HG03060 (cell line): ENCODE data around the gene ANGPTL8.

ENCODE experiments used
- ATAC-seq: cut with Tn5 transposase; IDR thresholded peaks from one replicate; pipeline ENCODE4 v1.9.1; 2021; ENCODE audit warnings: low read depth, moderate number of reproducible peaks; ENCODE audit not compliant: unreplicated experiment

ANGPTL8 gene, protein sequence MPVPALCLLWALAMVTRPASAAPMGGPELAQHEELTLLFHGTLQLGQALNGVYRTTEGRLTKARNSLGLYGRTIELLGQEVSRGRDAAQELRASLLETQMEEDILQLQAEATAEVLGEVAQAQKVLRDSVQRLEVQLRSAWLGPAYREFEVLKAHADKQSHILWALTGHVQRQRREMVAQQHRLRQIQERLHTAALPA

DNA sequence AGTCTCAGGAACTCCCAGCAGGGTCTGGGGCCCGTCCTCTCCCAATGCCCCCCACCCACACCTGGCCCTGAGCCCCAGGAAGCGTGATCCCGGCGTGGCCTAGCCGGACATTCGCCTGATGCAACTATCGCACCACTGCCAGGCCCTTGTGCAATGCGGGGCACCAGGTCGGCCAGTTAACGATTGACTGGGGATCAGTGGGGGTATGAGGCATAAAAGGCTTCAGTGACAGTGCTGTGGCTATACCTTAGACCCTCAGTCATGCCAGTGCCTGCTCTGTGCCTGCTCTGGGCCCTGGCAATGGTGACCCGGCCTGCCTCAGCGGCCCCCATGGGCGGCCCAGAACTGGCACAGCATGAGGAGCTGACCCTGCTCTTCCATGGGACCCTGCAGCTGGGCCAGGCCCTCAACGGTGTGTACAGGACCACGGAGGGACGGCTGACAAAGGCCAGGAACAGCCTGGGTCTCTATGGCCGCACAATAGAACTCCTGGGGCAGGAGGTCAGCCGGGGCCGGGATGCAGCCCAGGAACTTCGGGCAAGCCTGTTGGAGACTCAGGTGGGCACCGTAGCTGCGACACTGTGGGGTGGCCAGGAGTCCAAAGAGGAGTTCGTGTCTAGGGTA lies at the start of gene ANGPTL8:
Gene ANGPTL8 (plus strand): TSS at position 243 of the 624 bp plus-strand sequence. CDS start 19 bp downstream, at position 262.
- ATAC-seq = no peak

DNA sequence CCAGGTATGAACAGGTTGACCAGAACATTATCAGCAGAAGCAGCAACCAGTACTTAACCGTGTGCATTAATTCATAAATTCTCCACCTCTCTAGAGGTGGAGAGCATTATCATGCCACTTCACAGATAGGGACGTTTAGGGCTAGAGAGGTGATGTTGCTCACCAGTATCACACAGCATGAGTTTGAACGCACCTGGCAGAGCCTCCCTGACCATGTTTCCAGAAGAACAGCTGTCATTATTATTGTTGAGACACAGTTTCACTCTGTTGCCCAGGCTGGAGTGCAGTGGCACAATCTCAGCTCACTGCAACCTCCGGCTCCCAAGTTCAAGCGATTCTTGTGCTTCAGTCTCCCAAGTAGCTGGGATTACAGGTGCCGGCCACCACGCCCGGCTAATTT lies 48.9 kb upstream of the ANGPTL8 start:
- no peak for ATAC-seq

DNA sequence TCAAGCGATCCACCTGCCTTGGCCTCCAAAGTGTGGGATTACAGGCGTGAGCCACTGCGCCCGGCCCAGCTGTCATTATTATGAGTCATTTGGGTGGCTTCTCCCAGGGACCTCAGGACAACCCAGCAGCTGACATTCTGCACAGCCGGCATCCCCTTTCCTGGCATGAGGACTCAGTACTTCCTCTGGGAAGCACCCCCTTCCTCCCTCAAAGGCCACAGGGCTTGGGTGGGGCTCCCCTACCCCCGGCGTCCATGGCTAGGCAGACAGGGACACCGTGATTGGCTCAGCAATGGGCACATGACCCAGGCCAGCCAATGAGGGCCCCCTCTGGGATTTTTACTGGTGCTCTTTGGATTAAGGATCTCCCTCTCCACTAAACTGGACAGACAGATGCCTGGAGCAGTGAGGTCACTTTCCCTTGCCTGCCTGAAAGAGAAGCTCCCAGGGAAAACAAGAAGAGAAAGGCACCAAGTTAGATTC lies 48.1 kb upstream of the ANGPTL8 start:
- no peak for ATAC-seq

DNA sequence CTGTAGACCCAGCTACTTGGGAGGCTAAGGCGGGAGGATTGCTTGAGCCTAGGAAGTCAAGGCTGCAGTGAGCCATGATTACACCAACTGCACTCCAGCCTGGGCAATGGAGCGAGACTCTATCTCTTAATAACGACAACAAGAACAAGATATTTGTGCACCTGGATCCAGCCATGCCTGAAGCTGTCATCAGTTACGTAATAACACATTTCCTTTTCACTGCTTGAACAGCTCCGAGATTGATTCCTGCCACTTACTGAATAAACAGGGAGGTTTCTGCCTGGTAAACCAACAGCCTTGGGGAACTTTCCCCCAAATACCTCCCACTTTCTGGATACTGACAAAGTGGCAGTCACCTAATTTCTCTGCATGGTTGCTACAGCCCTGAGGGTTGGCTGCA lies 47.5 kb upstream of the ANGPTL8 start:
- no peak for ATAC-seq

DNA sequence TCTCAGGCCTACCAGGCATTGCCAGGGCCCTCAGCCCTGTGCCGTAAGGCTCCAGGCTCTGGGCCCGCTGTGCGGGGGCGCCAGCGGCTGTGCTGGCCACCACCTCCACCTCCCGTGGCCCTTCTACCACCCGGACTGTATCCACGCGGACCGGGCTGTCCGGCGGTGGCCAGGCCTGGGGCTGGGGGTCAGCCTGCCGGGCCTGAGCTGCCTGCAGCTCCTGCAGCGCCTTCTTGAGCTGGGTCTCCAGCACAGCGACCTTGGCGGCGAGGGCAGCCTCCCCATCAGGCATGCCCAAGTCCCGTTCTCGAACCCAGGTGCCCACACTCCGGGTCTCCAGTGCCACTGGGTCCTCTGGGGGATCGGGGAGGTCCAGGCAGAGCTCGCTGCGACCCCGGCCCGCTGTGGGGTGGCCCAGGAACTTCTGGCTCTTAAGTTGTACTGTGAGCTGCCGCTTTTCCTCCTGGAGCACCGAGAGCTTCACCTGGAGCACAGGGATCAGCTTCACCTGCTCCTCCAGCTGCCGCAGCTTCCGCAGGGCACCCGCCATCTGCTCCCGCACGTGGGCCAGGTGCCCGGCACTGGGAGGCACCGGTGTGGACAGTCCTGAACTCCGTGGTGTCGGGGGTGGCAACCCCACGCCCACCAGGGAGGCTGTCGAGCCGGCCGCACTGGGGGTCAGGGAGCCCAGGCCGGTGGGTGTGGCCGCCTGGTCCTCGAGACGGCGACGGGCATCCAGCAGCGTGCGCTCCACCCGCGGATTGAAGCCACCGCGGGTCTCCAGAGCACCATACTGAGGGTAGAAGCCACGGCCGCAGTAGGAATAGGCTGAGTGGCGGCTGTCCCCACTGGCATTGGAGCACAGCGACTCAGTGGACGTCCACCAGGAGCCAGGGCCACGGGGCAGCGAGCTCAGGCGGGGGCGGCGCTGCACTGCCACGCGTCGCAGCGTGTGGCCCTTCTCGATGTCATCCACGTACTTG lies 46.2 kb upstream of the ANGPTL8 start:
- no peak for ATAC-seq

DNA sequence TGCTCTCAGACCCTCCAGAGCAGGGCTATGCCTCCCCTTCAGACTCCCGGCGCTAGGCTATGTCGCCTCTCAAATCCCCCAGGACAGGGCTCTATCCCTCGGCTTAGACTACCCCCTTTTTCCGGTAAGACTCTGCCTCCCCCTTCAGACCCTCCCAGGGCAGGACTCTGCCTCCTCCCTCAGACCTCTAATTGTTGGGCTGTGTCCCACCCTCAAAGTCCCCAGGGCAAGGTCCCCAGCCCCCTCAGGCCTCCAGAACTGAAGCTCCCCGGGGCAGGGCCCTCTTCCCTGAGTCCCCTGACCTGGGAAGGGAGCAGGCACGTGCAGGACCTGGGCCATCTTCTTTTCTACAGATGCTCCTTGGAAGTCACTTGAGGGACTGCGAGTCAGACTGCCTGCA lies 45.2 kb upstream of the ANGPTL8 start:
- ATAC-seq = no peak

DNA sequence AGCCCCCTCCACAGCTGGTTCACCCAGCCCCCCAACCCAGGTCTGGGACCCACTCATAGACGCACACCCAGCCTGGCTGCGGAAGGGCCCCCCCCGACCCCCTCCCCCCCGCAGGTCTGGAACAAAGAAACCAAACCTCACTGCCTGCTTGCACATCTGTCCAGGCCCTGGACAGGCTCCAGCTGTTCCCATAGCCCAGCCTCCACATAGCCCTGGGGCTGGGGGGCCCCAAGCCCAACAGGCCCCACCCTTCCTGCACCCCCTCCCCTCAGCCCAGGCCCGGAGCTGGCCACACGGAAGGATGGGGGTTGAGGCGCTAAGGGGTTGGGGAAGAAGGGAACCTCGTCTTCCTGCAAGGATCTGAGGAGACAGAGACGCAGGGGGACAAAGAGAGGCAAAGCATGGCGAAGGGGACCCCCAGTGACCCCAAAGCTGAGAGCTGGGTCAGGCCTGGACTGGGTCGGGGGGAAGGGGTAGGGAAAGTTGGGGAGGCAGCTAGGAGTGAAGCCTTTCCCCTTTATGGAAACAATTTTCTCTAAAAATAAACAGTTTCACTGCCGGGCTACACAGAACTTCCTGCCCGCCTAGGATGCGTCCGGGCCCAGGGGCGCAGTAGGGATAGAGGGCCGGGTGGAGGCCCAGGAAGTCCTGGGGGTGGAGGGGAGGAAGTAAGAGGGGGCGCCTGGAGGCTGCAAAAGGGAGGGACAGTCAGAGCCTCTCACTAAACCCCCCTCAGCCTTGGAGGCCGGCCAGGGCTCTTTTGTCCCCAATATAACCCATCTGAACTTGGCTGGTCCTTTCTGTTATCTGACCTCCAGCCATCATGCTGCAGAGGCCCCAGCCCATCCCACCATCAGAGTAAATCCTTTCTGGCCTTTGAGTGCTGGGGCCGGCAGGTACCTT lies 44.5 kb upstream of the ANGPTL8 start:
- ATAC-seq = no peak

DNA sequence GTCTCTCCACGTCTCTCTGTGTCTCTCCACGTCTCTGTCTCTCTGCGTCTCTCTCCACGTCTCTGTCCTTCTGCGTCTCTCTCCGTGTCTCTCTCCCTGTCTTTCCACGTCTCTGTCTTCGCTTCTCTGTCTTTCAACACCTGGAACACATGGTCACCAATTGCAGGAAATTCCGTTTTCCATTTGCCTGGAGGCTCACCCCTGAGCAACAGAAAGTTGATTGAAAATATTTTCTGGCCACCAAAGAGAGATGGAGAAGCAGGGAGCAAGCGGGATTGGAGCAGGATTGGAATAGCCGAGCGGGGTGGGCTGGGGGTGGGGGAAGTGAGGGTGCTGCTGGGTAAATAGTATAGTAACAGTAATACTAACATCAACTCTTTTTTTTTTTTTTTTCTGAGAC lies 43.7 kb upstream of the ANGPTL8 start:
- no peak for ATAC-seq

DNA sequence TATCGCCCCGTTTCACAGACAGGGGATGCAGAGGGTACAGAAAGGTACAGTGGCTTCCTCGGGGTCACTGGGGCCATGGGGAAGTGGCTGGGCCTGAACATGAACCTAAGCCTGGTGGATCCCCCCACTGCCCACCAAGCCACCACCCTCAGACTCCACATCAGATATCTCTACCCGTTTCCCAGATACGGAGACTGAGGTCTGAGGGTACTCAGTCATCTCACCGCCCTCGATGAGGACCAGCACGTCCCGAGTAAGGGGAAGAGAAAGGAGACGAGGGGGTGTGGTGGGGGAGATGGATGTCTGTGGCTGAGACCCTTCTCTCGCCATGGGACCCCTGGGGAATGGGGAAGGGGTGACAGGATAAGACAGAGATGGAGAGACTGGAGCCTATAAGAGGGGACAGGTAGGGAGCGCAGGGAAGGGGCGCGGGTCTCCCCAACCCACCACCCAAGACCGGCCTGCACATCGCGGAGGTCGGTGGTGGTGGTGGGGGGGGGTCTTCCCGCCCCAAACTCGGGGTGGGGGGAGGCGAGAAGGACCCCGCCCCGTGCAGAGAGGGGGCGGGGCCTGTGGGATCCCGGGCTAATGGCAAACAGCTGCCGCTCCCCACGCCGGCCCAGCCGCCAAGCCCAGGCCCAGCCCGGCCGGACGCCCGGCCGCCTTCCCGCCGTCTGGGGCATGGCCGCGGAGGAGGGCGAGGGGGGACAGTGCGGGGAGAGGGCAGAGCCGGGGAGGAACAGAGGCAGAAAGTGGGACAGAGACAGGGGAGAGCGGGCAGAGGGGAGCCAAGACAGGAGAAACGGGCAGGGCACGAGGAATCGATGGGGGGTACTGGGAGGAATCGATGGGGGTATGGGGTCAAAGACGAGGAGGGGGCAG lies 42.8 kb upstream of the ANGPTL8 start:
- no peak for ATAC-seq

DNA sequence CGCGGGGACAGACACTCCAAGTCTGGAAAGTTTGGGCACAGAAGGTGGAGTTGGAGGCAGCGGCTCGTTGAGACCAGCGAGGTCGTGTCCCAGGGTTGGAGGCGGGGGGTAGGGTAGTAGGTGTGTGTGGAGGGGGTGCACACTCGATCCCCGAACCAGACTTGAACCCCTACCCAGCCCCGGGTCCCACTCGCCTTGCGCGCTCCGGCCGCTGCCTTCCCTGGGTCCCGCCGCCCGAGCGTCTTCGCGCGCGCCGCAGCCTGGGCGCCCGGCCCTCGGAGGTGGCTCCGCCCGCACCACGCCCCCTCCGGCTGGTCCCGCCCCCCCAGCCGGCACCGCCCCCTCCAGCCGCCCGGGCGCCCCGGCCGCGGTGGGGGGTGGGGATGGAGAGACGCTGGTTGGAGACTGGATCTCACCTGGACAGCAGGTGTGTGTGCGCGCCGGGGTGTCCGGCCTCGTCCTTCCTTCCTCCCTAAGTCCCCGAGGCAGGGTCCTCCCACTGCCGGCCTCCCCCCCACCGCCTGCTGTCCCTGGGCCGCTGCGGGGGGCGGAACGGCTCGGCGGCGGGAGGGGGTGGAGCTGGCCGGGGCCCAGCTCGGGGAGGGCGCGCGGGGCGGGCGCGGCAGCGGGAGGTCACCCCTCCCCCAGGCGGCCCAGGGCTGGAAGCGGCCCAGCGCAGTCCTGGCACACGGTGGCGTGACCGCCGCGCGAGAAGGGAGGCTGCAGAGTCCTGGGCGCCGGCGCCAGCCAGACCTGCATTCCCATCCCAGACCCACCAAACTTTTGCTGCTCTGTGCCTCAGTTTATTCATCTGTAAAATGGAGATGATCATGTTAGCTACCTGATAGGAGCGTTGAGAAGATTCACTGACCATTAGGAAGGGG lies 41.9 kb upstream of the ANGPTL8 start, which contains the start of gene KANK2:
Gene KANK2 (minus strand): TSS at position 255 of the 884 bp plus-strand sequence. CDS start 3,034 bp downstream, outside the sequence.
- no peak for ATAC-seq

DNA sequence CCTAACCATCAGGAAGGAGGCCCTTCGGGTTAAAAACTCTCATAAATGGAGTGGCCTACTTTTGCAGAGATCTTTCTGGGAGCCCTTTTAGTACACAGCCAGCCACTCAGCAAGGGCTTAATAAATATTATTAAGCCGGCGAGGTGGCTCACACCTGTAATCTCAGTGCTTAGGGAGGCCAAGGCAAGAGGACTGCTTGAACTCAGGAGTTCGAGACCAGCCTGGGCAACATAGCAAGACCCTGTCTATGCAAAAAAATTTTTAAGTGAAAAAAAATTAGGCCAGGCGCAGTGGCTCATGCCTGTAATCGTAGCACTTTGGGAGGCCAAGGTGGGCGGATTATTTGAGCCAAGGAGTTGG lies 41.3 kb upstream of the ANGPTL8 start:
- no peak for ATAC-seq

DNA sequence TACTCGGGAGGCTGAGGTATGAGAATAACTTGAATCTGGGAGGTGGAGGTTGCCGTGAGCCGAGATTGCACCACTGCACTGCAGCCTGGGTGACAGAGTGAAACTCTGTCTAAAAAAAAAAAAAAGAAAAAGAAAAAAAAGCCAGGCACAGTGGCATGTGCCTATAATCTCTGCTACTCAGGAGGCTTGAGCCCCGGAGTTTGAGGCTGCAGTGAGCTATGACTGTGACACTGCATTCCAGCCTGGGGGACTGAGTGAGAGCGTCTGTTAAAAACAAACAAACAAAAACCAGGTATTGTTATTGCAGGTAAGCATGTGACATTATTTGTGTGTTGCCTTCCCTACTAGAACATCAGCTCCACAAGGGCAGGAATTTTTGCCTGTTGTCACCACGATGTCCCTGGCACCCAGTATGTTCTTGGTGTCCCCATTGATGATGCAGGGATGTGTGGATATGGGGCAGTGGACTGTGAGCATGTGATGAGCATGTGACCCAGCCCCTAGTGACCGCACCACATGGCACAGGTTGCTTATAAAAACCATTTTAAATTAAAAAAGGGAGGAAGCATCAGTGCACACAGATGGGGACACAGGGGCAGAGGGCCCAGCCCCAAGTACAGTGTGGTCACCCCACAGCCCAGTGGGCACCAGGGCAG lies 40.5 kb upstream of the ANGPTL8 start:
- ATAC-seq = no peak

DNA sequence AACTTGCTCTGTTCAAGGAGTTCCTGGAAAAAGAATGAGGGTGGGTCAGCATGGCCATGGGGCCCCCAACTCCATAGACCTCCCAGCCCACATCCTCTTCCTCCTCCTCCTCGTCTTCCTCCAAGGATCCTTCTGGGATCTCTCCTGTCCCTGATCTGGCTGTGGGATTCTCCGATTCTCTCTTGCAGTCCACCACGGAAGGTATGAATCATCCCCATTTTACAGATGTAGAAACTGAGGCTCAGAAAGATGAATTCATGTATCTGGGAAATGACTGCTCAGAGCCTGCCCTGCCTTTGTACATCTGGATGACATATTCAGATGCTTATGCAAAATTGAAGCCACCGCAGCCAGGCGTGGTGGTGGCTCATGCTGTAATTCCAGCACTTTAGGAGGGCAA lies 39.9 kb upstream of the ANGPTL8 start:
- ATAC-seq = no peak

DNA sequence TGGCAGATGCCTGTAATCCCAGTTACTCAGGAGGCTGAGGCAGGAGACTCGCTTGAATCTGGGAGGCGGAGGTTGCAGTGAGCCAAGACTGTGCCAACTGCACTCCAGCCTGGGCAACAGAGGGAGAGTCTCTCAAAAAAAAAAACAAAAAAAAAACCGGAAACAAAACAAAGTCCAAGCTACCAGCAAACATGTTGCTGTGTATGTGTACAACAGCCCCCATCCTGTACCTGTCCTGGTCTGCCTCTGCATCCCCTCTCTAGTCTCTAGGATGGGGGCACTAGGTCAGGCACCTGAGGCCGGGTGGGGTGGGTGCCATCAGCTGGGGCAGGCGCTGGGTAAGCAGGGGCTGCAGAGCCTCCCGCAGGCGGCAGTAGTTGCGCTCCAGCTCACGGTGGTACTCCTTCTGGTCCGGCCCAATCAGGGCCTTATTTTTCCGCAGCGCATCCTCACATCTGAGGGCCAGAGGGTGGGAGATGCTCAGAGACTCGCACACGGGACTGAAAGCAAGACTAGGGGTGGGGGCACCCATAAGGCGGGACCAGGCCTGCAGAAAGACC lies 39.3 kb upstream of the ANGPTL8 start:
- no peak for ATAC-seq

DNA sequence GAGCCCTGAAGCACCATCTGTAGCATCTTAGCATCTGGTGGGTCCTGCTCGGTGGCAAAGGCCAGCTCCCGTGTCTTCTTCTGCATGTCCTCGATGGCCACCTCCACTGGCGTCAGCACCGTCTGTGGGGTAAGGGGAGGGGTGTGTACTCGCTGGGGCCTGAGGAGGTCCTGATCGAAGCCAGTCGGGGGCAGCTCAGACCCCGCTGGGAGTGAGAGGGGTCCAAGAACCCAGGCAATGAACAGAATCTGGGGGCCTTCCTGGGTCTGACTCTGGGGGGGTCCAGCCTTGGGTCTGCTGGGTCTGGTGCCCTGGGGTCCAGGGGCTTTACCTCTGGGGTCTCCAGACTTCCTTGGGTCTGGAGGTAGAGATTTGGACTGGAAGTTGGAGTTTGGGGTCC lies 38.5 kb upstream of the ANGPTL8 start:
- ATAC-seq = no peak

DNA sequence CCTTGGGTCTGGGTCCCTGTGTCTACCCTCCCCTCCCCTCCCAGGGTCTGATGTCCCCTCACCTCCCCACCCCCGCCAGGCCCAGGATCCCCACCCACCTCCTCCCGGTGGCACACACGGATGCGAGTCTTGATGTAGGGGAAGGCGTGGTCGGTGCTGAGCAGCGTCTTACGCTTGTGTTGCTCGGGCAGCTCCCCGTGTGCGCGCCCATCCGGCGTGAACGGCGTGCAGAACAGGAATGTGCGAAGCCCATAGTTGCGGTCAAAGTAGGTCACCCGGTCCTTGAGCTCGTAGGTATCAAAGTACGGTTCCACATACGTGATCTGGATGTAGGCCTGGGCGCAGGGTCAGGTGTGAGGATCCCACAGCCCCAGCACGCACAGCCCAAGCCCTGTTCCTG lies 37.6 kb upstream of the ANGPTL8 start:
- no peak for ATAC-seq

DNA sequence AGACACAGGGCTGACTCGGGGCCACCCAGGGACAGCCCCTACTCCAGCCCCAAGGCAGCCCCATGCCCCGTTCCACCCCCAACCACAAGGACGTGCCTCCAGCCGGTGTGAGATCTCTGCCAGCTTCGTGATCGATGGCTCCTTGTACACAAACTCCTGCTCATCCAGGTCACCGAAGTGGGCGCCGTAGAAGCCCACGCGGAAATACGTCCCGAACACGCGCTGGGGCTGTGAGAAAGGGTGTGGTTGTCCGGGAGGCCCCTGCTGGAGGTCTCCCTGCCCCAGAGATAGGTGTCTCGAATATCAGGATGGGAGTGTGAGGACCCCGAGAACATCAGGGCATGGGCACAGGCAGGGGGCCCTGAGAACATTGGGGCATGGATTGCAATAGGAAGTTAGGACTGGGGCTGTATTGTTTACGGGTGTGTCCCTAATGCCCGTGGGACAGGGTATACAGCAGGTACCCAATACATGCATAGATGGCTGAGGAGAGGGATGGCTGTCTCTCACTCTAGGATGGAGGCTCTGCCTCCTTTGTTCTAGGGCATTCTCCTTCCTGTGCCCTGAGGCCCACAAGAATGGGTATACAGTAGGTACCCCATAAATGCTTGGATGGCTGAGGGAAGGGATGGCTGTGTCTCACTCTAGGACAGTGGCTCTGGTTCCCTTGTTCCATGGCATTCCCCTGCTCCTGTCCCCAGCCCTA lies 36.8 kb upstream of the ANGPTL8 start:
- ATAC-seq = no peak
